Measurements from ENCODE around the gene ZNF784. TPM values are rescaled to one million over a fixed set of nuclear protein-coding genes. Genes with fewer than 3 reads are reported as not detected.

The ZNF784 gene
- total RNA-seq, 1 experiment from 2014 or later, result 9.9 TPM

GRCh38 chr19:55654868-55655647 is 30.7 kb upstream of the ZNF784 start, which contains the start of gene U2AF2 (continued):
- TF ChIP-seq ETV6 (CRISPR knock-in tag; IDR thresholded peaks at IDR 0.05), result peak; percentile 43; the same call in 1 of the 2 replicates
- no peak for TF ChIP-seq GRHL2 (CRISPR knock-in tag; IDR thresholded peaks at IDR 0.05; ENCODE audit: insufficient replicate concordance, severe bottlenecking)
- peak; percentile 92 for TF ChIP-seq USF2 (CRISPR knock-in tag; IDR thresholded peaks at IDR 0.05)
- peak; percentile 82; the same call in 1 of the 2 replicates for TF ChIP-seq HMGXB4 (CRISPR knock-in tag; IDR thresholded peaks at IDR 0.05)
- no peak for TF ChIP-seq IRF2 (CRISPR knock-in tag; IDR thresholded peaks at IDR 0.05; ENCODE audit: borderline replicate concordance, low read depth)
- no peak for TF ChIP-seq PREB (CRISPR knock-in tag; IDR thresholded peaks at IDR 0.05; ENCODE audit: borderline replicate concordance)
- TF ChIP-seq NR1H2 (CRISPR knock-in tag; IDR thresholded peaks at IDR 0.05), result no peak
- no peak for TF ChIP-seq CTCF (IDR thresholded peaks at IDR 0.05)
- no peak for TF ChIP-seq NR2C2 (CRISPR knock-in tag; IDR thresholded peaks at IDR 0.05)
- TF ChIP-seq STAT6 (CRISPR knock-in tag; conservative IDR thresholded peaks at IDR 0.05; ENCODE audit: low read depth), result no peak
- no peak for TF ChIP-seq PRDM15 (CRISPR knock-in tag; IDR thresholded peaks at IDR 0.05)
- TF ChIP-seq E2F1 (CRISPR knock-in tag; IDR thresholded peaks at IDR 0.05), result no peak
- TF ChIP-seq ZNF671 (CRISPR knock-in tag; IDR thresholded peaks at IDR 0.05), result no peak
- peak; percentile 64; the same call in 1 of the 2 replicates for TF ChIP-seq TEAD1 (CRISPR knock-in tag; IDR thresholded peaks at IDR 0.05)
- TF ChIP-seq JUN (CRISPR knock-in tag; IDR thresholded peaks at IDR 0.05), result peak; percentile 41; the same call in 1 of the 2 replicates
- TF ChIP-seq FOXP4 (CRISPR knock-in tag; IDR thresholded peaks at IDR 0.05), result peak; percentile 66
- TF ChIP-seq ZNF532 (CRISPR knock-in tag; IDR thresholded peaks at IDR 0.05; ENCODE audit: borderline replicate concordance), result no peak
